PC-9 (cell line): ENCODE data around the gene SPA17. TPM values are rescaled to one million over a fixed set of nuclear protein-coding genes. Genes with fewer than 3 reads are reported as not detected.

Source experiments
- BruUV-seq: library from RNA; stranded (reverse); fragments of 400-500 nt; replicated peaks from 2 replicates; lab custom pipeline; 2021; lab: Mats Ljungman, UMichigan
- CTCF ChIA-PET: fragments of 300-600 bp; sonication (Branson Sonifier 250); formaldehyde crosslinking; loops from one replicate; lab custom pipeline; 2022; ENCODE audit warnings: antibody characterized with exemption; lab: Charles Lee
- POLR2A ChIA-PET: fragments of 300-600 bp; sonication (Branson Sonifier 250); formaldehyde crosslinking; loops from one replicate; lab custom pipeline; 2022; ENCODE audit warnings: antibody characterized with exemption; ENCODE audit not compliant: unreplicated experiment; lab: Charles Lee
- DNase-seq, 2 experiments: peaks; one replicate each; pipeline versions ENCODE4 v3.0.0 to v3.0.0-alpha.2; 2015 to 2022; ENCODE audit warnings: mixed read lengths in 1 of 2
- H2AFZ ChIP-seq: fragments of 200-600 bp; sonication (generic); 2 replicates; pipeline ENCODE4 v1.8.1; 2017; ENCODE audit warnings: antibody characterized with exemption
- H3F3A ChIP-seq: fragments of 200-600 bp; sonication (generic); 2 replicates; pipeline ENCODE4 v1.8.1; 2017; ENCODE audit warnings: antibody characterized with exemption, mild to moderate bottlenecking, low read depth; ENCODE audit not compliant: insufficient read depth
- H3K27ac ChIP-seq: fragments of 200-600 bp; sonication (generic); 2 replicates; pipeline ENCODE4 v1.6.1; 2016; ENCODE audit warnings: mixed run types
- H3K27me3 ChIP-seq: fragments of 200-600 bp; sonication (generic); 2 replicates; pipeline ENCODE4 v1.6.1; 2016; ENCODE audit warnings: low read depth, mixed run types; ENCODE audit not compliant: insufficient read depth
- H3K36me3 ChIP-seq: fragments of 200-600 bp; sonication (generic); 2 replicates; pipeline ENCODE4 v1.6.1; 2016; ENCODE audit warnings: low read depth, mixed run types
- H3K4me1 ChIP-seq: fragments of 200-600 bp; sonication (generic); replicated peaks from 2 replicates; pipeline ENCODE4 v1.6.1; 2016; ENCODE audit warnings: mixed run types; ENCODE audit not compliant: insufficient read depth
- H3K4me2 ChIP-seq: fragments of 200-600 bp; sonication (generic); 2 replicates; pipeline ENCODE4 v1.6.1; 2017; ENCODE audit warnings: mixed run types
- H3K4me3 ChIP-seq: fragments of 200-600 bp; sonication (generic); 2 replicates; pipeline ENCODE4 v1.6.1; 2016; ENCODE audit warnings: mixed run types
- H3K79me2 ChIP-seq: fragments of 200-600 bp; sonication (generic); 2 replicates; pipeline ENCODE4 v1.6.1; 2017; ENCODE audit warnings: low read depth, mixed run types
- H3K9me2 ChIP-seq: fragments of 200-600 bp; sonication (generic); 2 replicates; pipeline ENCODE4 v1.8.1; 2017; ENCODE audit warnings: mild to moderate bottlenecking; ENCODE audit not compliant: insufficient read depth
- H3K9me3 ChIP-seq: fragments of 200-600 bp; sonication (generic); 2 replicates; pipeline ENCODE4 v1.8.1; 2016; ENCODE audit warnings: low read depth; ENCODE audit not compliant: insufficient read depth
- H4K20me1 ChIP-seq: fragments of 200-600 bp; sonication (generic); 2 replicates; pipeline ENCODE4 v1.8.1; 2017; ENCODE audit not compliant: insufficient read depth
- EZH2 ChIP-seq: fragments of 200-600 bp; sonication (generic); IDR thresholded peaks from 2 replicates; pipeline ENCODE4 v1.8.0; 2017; ENCODE audit warnings: antibody characterized with exemption, low read depth
- intact Hi-C: fragments of 100-400 bp; cut with micrococcal nuclease; formaldehyde crosslinking; loops from one replicate; pipeline ENCODE4 v1.10.0; 2022; ENCODE audit not compliant: unreplicated experiment
- total RNA-seq: library from RNA; stranded (reverse); gene quantifications from 2 replicates; pipeline ENCODE4 v1.2.3, GENCODE V29; 2021
- TF ChIP-seq, protein P1 (sequence below): fragments of 200-600 bp; sonication (generic); conservative IDR thresholded peaks from 2 replicates; pipeline ENCODE4 v1.6.1; 2017; ENCODE audit warnings: mixed run types, antibody characterized with exemption, mild to moderate bottlenecking, moderate library complexity

Gene SPA17
- total RNA-seq, 1 experiment from 2014 or later, result 15.7 TPM

DNA sequence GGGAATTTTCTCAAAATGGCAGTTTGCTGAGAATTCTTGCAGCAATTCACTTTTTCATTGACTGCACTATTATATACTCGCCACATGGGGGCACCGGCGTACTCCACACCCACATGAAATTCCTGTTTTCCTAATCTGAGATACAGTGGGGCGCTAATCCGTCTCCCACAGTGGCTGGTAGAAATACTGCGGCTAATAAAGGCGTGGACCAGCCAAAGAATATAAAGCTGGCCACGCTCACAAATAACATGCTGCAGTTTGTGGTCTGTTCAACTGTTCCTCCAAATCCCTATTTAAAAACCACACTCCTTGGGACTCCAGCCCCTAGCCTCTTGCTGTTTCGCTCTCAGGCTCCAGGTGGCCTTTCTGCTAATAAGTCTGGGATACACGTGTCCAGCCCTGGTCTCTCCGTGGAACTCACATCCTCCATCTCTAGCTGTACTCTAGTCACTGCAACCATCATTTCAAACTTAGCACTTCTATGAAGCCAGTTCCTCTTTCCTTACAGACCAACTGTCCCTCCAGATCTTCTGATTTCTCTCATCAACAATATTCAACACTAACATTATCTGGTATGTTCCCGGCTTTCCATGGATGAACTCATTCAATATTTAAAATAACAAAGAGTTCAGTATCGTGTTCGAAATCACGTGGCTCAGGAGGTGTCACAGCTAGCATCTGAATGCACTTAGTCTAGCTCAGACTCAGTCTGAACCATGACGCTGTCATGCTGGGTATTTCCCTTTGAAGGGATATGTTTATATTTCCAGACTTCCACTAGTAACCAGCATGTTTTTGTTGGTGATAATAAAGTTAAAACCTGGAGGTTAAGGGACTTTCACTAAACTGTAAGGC lies 29.1 kb upstream of the SPA17 start:
- Histone ChIP-seq H3K36me3 (no peaks in the 10 kb centered on the region), H3K27ac (no peak overlapping the region), H3K4me3 (no peak overlapping the region), H4K20me1 (no peaks in the 10 kb centered on the region; the same call in 1 of the 2 replicates), H3K9me2 (no peaks in the 10 kb centered on the region), H3K4me1 (no peaks in the 10 kb centered on the region), H2AFZ (no peak overlapping the region), H3K9me3 (no peaks in the 10 kb centered on the region), H3F3A (no peaks in the 10 kb centered on the region), H3K27me3 (no peaks in the 10 kb centered on the region), H3K79me2 (no peaks in the 10 kb centered on the region), H3K4me2 (no peak overlapping the region)
- TF ChIP-seq EZH2, result no peak
- TF ChIP-seq, protein P1, sequence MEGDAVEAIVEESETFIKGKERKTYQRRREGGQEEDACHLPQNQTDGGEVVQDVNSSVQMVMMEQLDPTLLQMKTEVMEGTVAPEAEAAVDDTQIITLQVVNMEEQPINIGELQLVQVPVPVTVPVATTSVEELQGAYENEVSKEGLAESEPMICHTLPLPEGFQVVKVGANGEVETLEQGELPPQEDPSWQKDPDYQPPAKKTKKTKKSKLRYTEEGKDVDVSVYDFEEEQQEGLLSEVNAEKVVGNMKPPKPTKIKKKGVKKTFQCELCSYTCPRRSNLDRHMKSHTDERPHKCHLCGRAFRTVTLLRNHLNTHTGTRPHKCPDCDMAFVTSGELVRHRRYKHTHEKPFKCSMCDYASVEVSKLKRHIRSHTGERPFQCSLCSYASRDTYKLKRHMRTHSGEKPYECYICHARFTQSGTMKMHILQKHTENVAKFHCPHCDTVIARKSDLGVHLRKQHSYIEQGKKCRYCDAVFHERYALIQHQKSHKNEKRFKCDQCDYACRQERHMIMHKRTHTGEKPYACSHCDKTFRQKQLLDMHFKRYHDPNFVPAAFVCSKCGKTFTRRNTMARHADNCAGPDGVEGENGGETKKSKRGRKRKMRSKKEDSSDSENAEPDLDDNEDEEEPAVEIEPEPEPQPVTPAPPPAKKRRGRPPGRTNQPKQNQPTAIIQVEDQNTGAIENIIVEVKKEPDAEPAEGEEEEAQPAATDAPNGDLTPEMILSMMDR, result peak; percentile 87
- BruUV-seq, result no TSS peak
- intact Hi-C loops, result loop anchor here (1.0 kb wide), 1 partner anchor 193 kb away; no protein-coding TSS in a partner anchor
- POLR2A ChIA-PET, result no interaction called here
- CTCF ChIA-PET, result interaction anchor here (0.6 to 0.8 kb wide), 2 partner anchors 192 to 232 kb away, joined by 3 to 5 read pairs; no protein-coding TSS in a partner anchor
- peak; percentile 44 to 53 for DNase-seq

DNA sequence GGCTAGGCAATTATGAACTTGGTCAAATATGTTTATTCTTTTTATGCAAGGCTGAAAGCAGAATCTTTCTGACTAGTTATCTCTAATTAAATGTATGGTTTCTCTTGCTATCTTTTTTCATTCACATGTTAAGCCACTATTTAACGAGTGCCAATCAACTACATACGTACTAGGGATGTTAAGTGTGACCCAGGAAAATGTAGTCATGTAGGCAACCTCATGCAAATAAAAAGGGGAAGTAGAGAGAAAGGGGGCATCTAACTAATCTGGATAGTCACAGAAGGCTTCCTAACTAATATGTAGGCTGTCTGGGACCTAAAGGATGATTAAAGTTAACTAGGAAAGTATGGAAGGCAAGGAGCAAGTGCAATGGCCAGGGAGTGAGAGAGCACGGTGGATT lies 27.6 kb upstream of the SPA17 start:
- CTCF ChIA-PET, result no interaction called here
- intact Hi-C loops, result no loop called here
- H3K9me3 ChIP-seq, result no peaks in the 10 kb centered on the region

DNA sequence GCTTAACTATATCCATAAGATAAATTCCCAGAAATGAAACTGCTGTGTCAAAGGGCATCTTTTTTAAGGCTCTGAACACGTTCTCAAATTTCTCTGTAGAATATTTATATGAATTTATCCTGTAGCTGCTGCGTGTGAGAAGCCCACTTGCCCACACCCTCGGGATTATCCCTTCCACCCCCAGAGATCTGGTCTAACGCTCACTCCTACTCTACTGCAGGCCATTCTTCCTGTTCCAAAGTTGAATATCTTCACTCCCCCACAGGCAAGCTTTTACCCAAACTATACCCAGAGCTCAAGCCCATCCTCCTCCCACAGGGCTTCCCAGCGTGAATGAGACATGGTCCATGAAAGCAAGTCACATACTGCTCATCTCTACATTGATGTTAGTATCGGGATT lies 25.1 kb upstream of the SPA17 start:
- intact Hi-C loops, result no loop called here
- Histone ChIP-seq H4K20me1 (no peaks in the 10 kb centered on the region), H3K27me3 (no peaks in the 10 kb centered on the region), H3F3A (no peaks in the 10 kb centered on the region), H3K4me2 (no peak overlapping the region), H3K4me3 (no peak overlapping the region), H3K27ac (no peak overlapping the region), H2AFZ (no peak overlapping the region), H3K79me2 (no peaks in the 10 kb centered on the region), H3K9me3 (no peaks in the 10 kb centered on the region), H3K4me1 (no peaks in the 10 kb centered on the region), H3K36me3 (no peaks in the 10 kb centered on the region), H3K9me2 (no peaks in the 10 kb centered on the region)
- BruUV-seq, result no TSS peak
- DNase-seq, result no peak
- TF ChIP-seq, protein P1, result no peak
- TF ChIP-seq EZH2, result no peak
- ChIA-PET CTCF (no interaction called here), POLR2A (no interaction called here)

More for the DNA sequence above, 27.6 kb upstream of the SPA17 start:
- H4K20me1 ChIP-seq, result no peaks in the 10 kb centered on the region
- no peaks in the 10 kb centered on the region for H3K36me3 ChIP-seq
- no peak for DNase-seq
- no peak overlapping the region for H3K4me3 ChIP-seq
- no peaks in the 10 kb centered on the region for H3F3A ChIP-seq
- H3K4me1 ChIP-seq, result no peaks in the 10 kb centered on the region
- H3K4me2 ChIP-seq, result no peak overlapping the region
- BruUV-seq, result no TSS peak
- H3K27ac ChIP-seq, result no peak overlapping the region
- H3K9me2 ChIP-seq, result no peaks in the 10 kb centered on the region
- no peaks in the 10 kb centered on the region for H3K27me3 ChIP-seq
- TF ChIP-seq, protein P1, result no peak
- no peak for TF ChIP-seq EZH2
- POLR2A ChIA-PET, result no interaction called here
- no peak overlapping the region for H2AFZ ChIP-seq
- H3K79me2 ChIP-seq, result no peaks in the 10 kb centered on the region
